ENCODE results near the gene SLC6A16. TPM values are rescaled to one million over a fixed set of nuclear protein-coding genes. Genes with fewer than 3 reads are reported as not detected.

Gene SLC6A16
- total RNA-seq, 1 experiment from 2014 or later, result 0.84 TPM

GRCh38 chr19:49318296-49318695 is 6.7 kb downstream of the SLC6A16 start:
- Histone ChIP-seq H3K9me3 (peaks cover 11% of the 10 kb centered on the region), H3K4me3 (ENCODE audit: low read depth, low read length) (no peak overlapping the region), H3K36me3 (ENCODE audit: control insufficient read depth, insufficient read depth, low read length) (no peaks in the 10 kb centered on the region), H3K27me3 (replicated peaks; ENCODE audit: control insufficient read depth, insufficient read depth, low read length) (no peaks in the 10 kb centered on the region), H3K4me1 (no peaks in the 10 kb centered on the region)
- POLR2A ChIA-PET, result interaction anchor here (0.6 to 0.7 kb wide), 2 partner anchors 54 to 136 kb away, joined by 4 to 10 read pairs; no protein-coding TSS in a partner anchor
- H3K27me3 Mint-ChIP-seq (ENCODE audit: insufficient read depth, unreplicated experiment), result peaks cover 7% of the 10 kb centered on the region
- peaks cover 13% of the 10 kb centered on the region for H3K9me3 Mint-ChIP-seq (ENCODE audit: unreplicated experiment)
- H3K4me1 Mint-ChIP-seq (ENCODE audit: low read depth, unreplicated experiment), result no peaks in the 10 kb centered on the region
- CTCF ChIA-PET, result interaction anchor here (1.4 kb wide), 1 partner anchor 9 kb away, joined by 4 read pairs; no protein-coding TSS in a partner anchor
- no peak for DNase-seq
- no peak overlapping the region for H3K27ac Mint-ChIP-seq (ENCODE audit: unreplicated experiment)
- no peaks in the 10 kb centered on the region for H3K36me3 Mint-ChIP-seq (ENCODE audit: insufficient read depth, unreplicated experiment)
- no TSS peak for BruUV-seq (replicated peaks)
- no peak overlapping the region for H3K4me3 Mint-ChIP-seq (ENCODE audit: unreplicated experiment)
- intact Hi-C loops (cut with micrococcal nuclease; ENCODE audit: unreplicated experiment), result no loop called here
- no peak for TF ChIP-seq CTCF (IDR thresholded peaks at IDR 0.05; ENCODE audit: insufficient read depth in 1 of 2, low read depth in 1 of 2, low read length in 1 of 2, severe bottlenecking in 1 of 2, unreplicated experiment in 1 of 2)

- no peaks in the 10 kb centered on the region for H3K36me3 ChIP-seq (ENCODE audit: control insufficient read depth, insufficient read depth, low read length)
- H3K4me3 ChIP-seq (ENCODE audit: low read depth, low read length), result no peak overlapping the region
- no peaks in the 10 kb centered on the region for H3K4me1 ChIP-seq
- no peak overlapping the region for H3K27ac Mint-ChIP-seq (ENCODE audit: unreplicated experiment)
- no TSS peak for BruUV-seq (replicated peaks)
- peaks cover 13% of the 10 kb centered on the region for H3K9me3 Mint-ChIP-seq (ENCODE audit: unreplicated experiment)
- H3K36me3 Mint-ChIP-seq (ENCODE audit: insufficient read depth, unreplicated experiment), result no peaks in the 10 kb centered on the region
- ChIA-PET POLR2A (no interaction called here), CTCF (no interaction called here)
- no peaks in the 10 kb centered on the region for H3K27me3 ChIP-seq (replicated peaks; ENCODE audit: control insufficient read depth, insufficient read depth, low read length)
- H3K4me3 Mint-ChIP-seq (ENCODE audit: unreplicated experiment), result no peak overlapping the region
- DNase-seq, result no peak
- peaks cover 6% of the 10 kb centered on the region for H3K9me3 ChIP-seq
- peaks cover 12% of the 10 kb centered on the region for H3K27me3 Mint-ChIP-seq (ENCODE audit: insufficient read depth, unreplicated experiment)
- intact Hi-C loops (cut with micrococcal nuclease; ENCODE audit: unreplicated experiment), result no loop called here
- no peaks in the 10 kb centered on the region for H3K4me1 Mint-ChIP-seq (ENCODE audit: low read depth, unreplicated experiment)
- no peak for TF ChIP-seq CTCF (IDR thresholded peaks at IDR 0.05; ENCODE audit: insufficient read depth in 1 of 2, low read depth in 1 of 2, low read length in 1 of 2, severe bottlenecking in 1 of 2, unreplicated experiment in 1 of 2)
Measured at GRCh38 chr19:49316284-49316683, 8.7 kb downstream of the SLC6A16 start.

GRCh38 chr19:49315111-49315510 is 9.9 kb downstream of the SLC6A16 start:
- CTCF ChIA-PET, result no interaction called here
- no peaks in the 10 kb centered on the region for H3K9me3 ChIP-seq
- POLR2A ChIA-PET, result no interaction called here
- no peaks in the 10 kb centered on the region for H3K4me1 ChIP-seq
- H3K27me3 ChIP-seq (replicated peaks; ENCODE audit: control insufficient read depth, insufficient read depth, low read length), result no peaks in the 10 kb centered on the region
- no peaks in the 10 kb centered on the region for H3K4me1 Mint-ChIP-seq (ENCODE audit: low read depth, unreplicated experiment)
- H3K36me3 ChIP-seq (ENCODE audit: control insufficient read depth, insufficient read depth, low read length), result no peaks in the 10 kb centered on the region
- peaks cover 11% of the 10 kb centered on the region for H3K9me3 Mint-ChIP-seq (ENCODE audit: unreplicated experiment)
- no peak overlapping the region for H3K4me3 Mint-ChIP-seq (ENCODE audit: unreplicated experiment)
- no peaks in the 10 kb centered on the region for H3K36me3 Mint-ChIP-seq (ENCODE audit: insufficient read depth, unreplicated experiment)
- TF ChIP-seq CTCF (IDR thresholded peaks at IDR 0.05; ENCODE audit: insufficient read depth in 1 of 2, low read depth in 1 of 2, low read length in 1 of 2, severe bottlenecking in 1 of 2, unreplicated experiment in 1 of 2), result no peak
- H3K27me3 Mint-ChIP-seq (ENCODE audit: insufficient read depth, unreplicated experiment), result peaks cover 12% of the 10 kb centered on the region
- H3K27ac Mint-ChIP-seq (ENCODE audit: unreplicated experiment), result no peak overlapping the region
- no peak overlapping the region for H3K4me3 ChIP-seq (ENCODE audit: low read depth, low read length)
- DNase-seq, result no peak
- BruUV-seq (replicated peaks), result no TSS peak
- intact Hi-C loops (cut with micrococcal nuclease; ENCODE audit: unreplicated experiment), result no loop called here
